CD4-positive, alpha-beta T cell treated with Interleukin-6 at 100 ng/mL for 8 hours (primary cell): Measurements from ENCODE around the gene RMDN2.
"Not testable (repeated sequence)": the region's sequence is repeated elsewhere in the genome, so short reads cannot be mapped to it uniquely, and the experiment has no call there.

Experiments used
- DNase-seq: peaks from one replicate; pipeline ENCODE4 v3.0.0-alpha.2; 2020; ENCODE audit warnings: mixed read lengths, low spot score

The RMDN2 gene

GRCh38 chr2:37993143-37993542 lies 68.1 kb downstream of the RMDN2 start:
- no peak for DNase-seq

GRCh38 chr2:37997629-37998028 lies 72.5 kb downstream of the RMDN2 start:
- DNase-seq: no peak

- no peak for DNase-seq
Measured at GRCh38 chr2:38000485-38001222, 75.6 kb downstream of the RMDN2 start.

- DNase-seq: not testable (repeated sequence)
Measured at GRCh38 chr2:38010187-38010586, 85.1 kb downstream of the RMDN2 start.

- no peak for DNase-seq
Measured at GRCh38 chr2:38010995-38011394, 85.9 kb downstream of the RMDN2 start.

GRCh38 chr2:38013158-38013752 lies 88.2 kb downstream of the RMDN2 start:
- no peak for DNase-seq

- no peak for DNase-seq
Measured at GRCh38 chr2:38016219-38016618, 91.1 kb downstream of the RMDN2 start.

- DNase-seq: no peak
Measured at GRCh38 chr2:38017836-38018235, 92.7 kb downstream of the RMDN2 start.

- DNase-seq: not testable (repeated sequence)
Measured at GRCh38 chr2:38020359-38021069, 95.4 kb downstream of the RMDN2 start.

GRCh38 chr2:38021589-38021988 lies 96.5 kb downstream of the RMDN2 start:
- DNase-seq: no peak

GRCh38 chr2:38026846-38027245 lies 101.8 kb downstream of the RMDN2 start:
- DNase-seq: no peak

- no peak for DNase-seq
Measured at GRCh38 chr2:38028829-38029228, 103.7 kb downstream of the RMDN2 start.

GRCh38 chr2:38029512-38029911 lies 104.4 kb downstream of the RMDN2 start:
- no peak for DNase-seq

GRCh38 chr2:38030635-38031355 lies 105.7 kb downstream of the RMDN2 start:
- no peak for DNase-seq

- DNase-seq: no peak
Measured at GRCh38 chr2:38032946-38033345, 107.9 kb downstream of the RMDN2 start.

- no peak for DNase-seq
Measured at GRCh38 chr2:38033646-38034045, 108.6 kb downstream of the RMDN2 start.

GRCh38 chr2:38035968-38036367 lies 110.9 kb downstream of the RMDN2 start:
- DNase-seq: no peak

- DNase-seq: no peak
Measured at GRCh38 chr2:38037325-38037724, 112.2 kb downstream of the RMDN2 start.

- DNase-seq: no peak
Measured at GRCh38 chr2:38037757-38038621, 112.9 kb downstream of the RMDN2 start.

- no peak for DNase-seq
Measured at GRCh38 chr2:38038682-38039081, 113.6 kb downstream of the RMDN2 start.

GRCh38 chr2:38039121-38039910 lies 114.2 kb downstream of the RMDN2 start:
- no peak for DNase-seq
